K562 (cell line): ENCODE data around the gene AAMP. TPM values are rescaled to one million over a fixed set of nuclear protein-coding genes. Genes with fewer than 3 reads are reported as not detected.

ENCODE experiments used
- HOMEZ ChIP-seq: fragments of 250-450 bp; sonication (Bioruptor Pico); IDR thresholded peaks from 2 replicates; pipeline ENCODE4 v1.4.0; 2020; ENCODE audit warnings: mild to moderate bottlenecking, moderate library complexity
- HOXB6 ChIP-seq: fragments of 250-450 bp; sonication (Bioruptor Pico); IDR thresholded peaks from 2 replicates; pipeline ENCODE4 v1.5.1; 2022; ENCODE audit warnings: mild to moderate bottlenecking, borderline replicate concordance
- IFI16 ChIP-seq: fragments of 250-450 bp; sonication (Bioruptor Pico); IDR thresholded peaks from 2 replicates; pipeline ENCODE4 v2.1.2; 2022; ENCODE audit warnings: mild to moderate bottlenecking, inconsistent platforms
- MAZ ChIP-seq, 2 experiments: fragments of 450-650 bp in 1 of 2; sonication (generic) in 1 of 2; formaldehyde crosslinking; IDR thresholded peaks in 1 of 2; conservative IDR thresholded peaks in 1 of 2; 2 replicates each; pipeline versions ENCODE4 v1.4.0 to v1.5.0; 2020; ENCODE audit warnings: mild to moderate bottlenecking in 1 of 2, missing genetic modification reagents in 1 of 2
- MITF ChIP-seq: IDR thresholded peaks from 2 replicates; pipeline ENCODE4 v1.6.1; 2014; ENCODE audit warnings: antibody characterized with exemption
- MLX ChIP-seq, 2 experiments: fragments of 450-650 bp in 1 of 2; sonication (generic) in 1 of 2; formaldehyde crosslinking; conservative IDR thresholded peaks; 2 replicates each; pipeline versions ENCODE4 v1.4.0 to v1.8.1; 2020 to 2022; ENCODE audit warnings: mild to moderate bottlenecking in 1 of 2, missing genetic modification reagents in 1 of 2
- MNT ChIP-seq, 2 experiments: fragments of 450-650 bp; conservative IDR thresholded peaks; 2 replicates each; pipeline ENCODE4 v1.6.1; 2017; ENCODE audit warnings: mild to moderate bottlenecking in 2 of 2, moderate library complexity in 2 of 2
- NRF1 ChIP-seq, 2 experiments: fragments of 450-650 bp; IDR thresholded peaks in 1 of 2; conservative IDR thresholded peaks in 1 of 2; 2 replicates each; pipeline ENCODE4 v1.6.1; 2014; ENCODE audit warnings: mild to moderate bottlenecking in 2 of 2
- POLR2A ChIP-seq: fragments of 450-650 bp; conservative IDR thresholded peaks from 2 replicates; pipeline ENCODE4 v1.6.1; 2016
- PRDM10 ChIP-seq: fragments of 450-650 bp; IDR thresholded peaks from 2 replicates; pipeline ENCODE4 v1.6.1; 2018; ENCODE audit not compliant: partially characterized antibody
- SNIP1 ChIP-seq: fragments of 450-650 bp; IDR thresholded peaks from 2 replicates; pipeline ENCODE4 v1.7.1; 2017; ENCODE audit warnings: low read depth, mild to moderate bottlenecking
- TCF15 ChIP-seq: fragments of 250-450 bp; sonication (Bioruptor Pico); IDR thresholded peaks from 2 replicates; pipeline ENCODE4 v1.8.0; 2022; ENCODE audit warnings: moderate library complexity, mild to moderate bottlenecking, inconsistent platforms
- ZKSCAN1 ChIP-seq: fragments of 150-350 bp; IDR thresholded peaks from 2 replicates; pipeline ENCODE4 v1.6.1; 2016; ENCODE audit warnings: low read depth, low read length
- ZNF174 ChIP-seq: fragments of 250-450 bp; sonication (Bioruptor Pico); IDR thresholded peaks from 2 replicates; pipeline ENCODE4 v1.4.0; 2020; ENCODE audit warnings: mild to moderate bottlenecking
- ZNF511 ChIP-seq: sonication (generic); formaldehyde crosslinking; IDR thresholded peaks from 2 replicates; pipeline ENCODE4 v1.8.0; 2022; ENCODE audit warnings: mild to moderate bottlenecking, missing genetic modification reagents
- ZNF766 ChIP-seq: fragments of 200-800 bp; sonication (Bioruptor generic); conservative IDR thresholded peaks from 2 replicates; pipeline ENCODE4 v1.6.1; 2016; ENCODE audit warnings: missing genetic modification characterization, missing compliant biosample characterization
- polyA plus RNA-seq, 8 experiments: library from polyadenylated mRNA; depleted of rRNA in 4 of 8; stranded (reverse) in 5 of 8; unstranded in 3 of 8; fragments of >200 nt; fragmentation: Nextera tagmentation in 2 of 8; fragmentation: Illumina TruSeq in 1 of 8; extraction: Ambion mirVana in 2 of 8; extraction: Trizol in 1 of 8; gene quantifications; 2 replicates each; pipeline versions ENCODE4 v1.2.1 to v1.2.3, GENCODE V29; 2011 to 2014; ENCODE audit warnings: inconsistent platforms in 1 of 8, missing spikeins in 1 of 8
- total RNA-seq, 7 experiments: library from RNA; depleted of rRNA in 6 of 7; stranded (reverse); fragments of >200 nt in 6 of 7; fragmentation: Illumina TruSeq in 2 of 7; extraction: Trizol in 2 of 7; gene quantifications; 2 replicates each; pipeline versions ENCODE4 v1.2.1 to v1.2.3, GENCODE V29; 2011 to 2021; ENCODE audit warnings: low replicate concordance in 1 of 7

The AAMP gene
- total and polyA plus RNA-seq, 9 of the 15 experiments (the other 6 are each of a cell fraction or from before 2014, with no cell fraction given) = 5.7 to 197 (median 94.1) TPM

- TF ChIP-seq MLX (CRISPR knock-in tag; conservative IDR thresholded peaks at IDR 0.05) (no peak), ZNF174 (no peak), MAZ (CRISPR knock-in tag; conservative IDR thresholded peaks at IDR 0.05 in 1 of 2, IDR thresholded peaks at IDR 0.05 in 1 of 2) (peak in 1 of 2 experiments; percentile 22; a peak in 1 of 4 replicates), NRF1 (conservative IDR thresholded peaks at IDR 0.05 in 1 of 2, IDR thresholded peaks at IDR 0.05 in 1 of 2) (peak; percentile 43 to 65), ZNF766 (CRISPR knock-in tag) (0 out of 2 replicates have a peak, but pooled peaks have one; percentile 35), HOXB6 (CRISPR knock-in tag) (no peak), MNT (conservative IDR thresholded peaks at IDR 0.05) (peak; percentile 28 to 54; a peak in 2 of 4 replicates), POLR2A (peak; percentile 87), PRDM10 (peak; percentile 93), TCF15 (CRISPR knock-in tag) (no peak), HOMEZ (CRISPR knock-in tag) (no peak), SNIP1 (no peak), MITF (peak; percentile 13; the same call in 1 of the 2 replicates), ZNF511 (CRISPR knock-in tag) (no peak), IFI16 (no peak), ZKSCAN1 (no peak)
These were observed 16.9 kb upstream of the AAMP start (continued) for GRCh38 chr2:218286570-218287459.
